ENCODE measurements around the gene GARIN1A. TPM values are rescaled to one million over a fixed set of nuclear protein-coding genes. Genes with fewer than 3 reads are reported as not detected.

The GARIN1A gene
- total and polyA plus RNA-seq, 8 donors: 0.50 to 1.8 (median 1.1) TPM; not detected in 1

GRCh38 chr7:128713794-128714193 lies 41.7 kb downstream of the GARIN1A start:
- DNase-seq: no peak
- Histone ChIP-seq H3K4me1 (no peaks in the 10 kb centered on the region), H3K36me3 (no peaks in the 10 kb centered on the region), H3K4me3 (no peak overlapping the region), H3K27me3 (peaks cover 0 to 4% (median 0%) of the 10 kb centered on the region in 3 donors), H3K27ac (no peak overlapping the region), H3K9me3 (peaks cover 0 to 10% (median 0%) of the 10 kb centered on the region in 4 donors)
- TF ChIP-seq POLR2AphosphoS5 (IDR thresholded peaks at IDR 0.05) (no peak), EP300 (IDR thresholded peaks at IDR 0.05) (no peak), CTCF (IDR thresholded peaks at IDR 0.05) (no peak), POLR2A (IDR thresholded peaks at IDR 0.05) (no peak)
- intact Hi-C loops (cut with DNase I; ENCODE audit: low total_unique reads): no loop called here
- 80 to 91% (median 86%) methylated on average over 2 of the region's 2 CpGs for WGBS, 5 donors

GRCh38 chr7:128714701-128715495 lies 42.8 kb downstream of the GARIN1A start:
- Histone ChIP-seq H3K9me3 (peaks cover 0 to 10% (median 0%) of the 10 kb centered on the region in 4 donors), H3K27ac (no peak overlapping the region), H3K36me3 (no peaks in the 10 kb centered on the region), H3K27me3 (peaks cover 0 to 4% (median 0%) of the 10 kb centered on the region in 3 donors), H3K4me3 (no peak overlapping the region), H3K4me1 (no peaks in the 10 kb centered on the region)
- TF ChIP-seq EP300 (IDR thresholded peaks at IDR 0.05) (no peak), POLR2AphosphoS5 (IDR thresholded peaks at IDR 0.05) (no peak), CTCF (IDR thresholded peaks at IDR 0.05) (no peak), POLR2A (IDR thresholded peaks at IDR 0.05) (no peak)
- intact Hi-C loops (cut with DNase I; ENCODE audit: low total_unique reads): no loop called here
- WGBS, 5 donors: 59 to 79% (median 75%) methylated on average over 8 of the region's 8 CpGs
- DNase-seq: peak in 1 of 2 donors; percentile 9

- DNase-seq: no peak
- Histone ChIP-seq H3K27me3 (peaks cover 0 to 11% (median 0%) of the 10 kb centered on the region in 3 donors), H3K9me3 (no peaks in the 10 kb centered on the region), H3K4me1 (no peaks in the 10 kb centered on the region), H3K4me3 (no peak overlapping the region), H3K27ac (no peak overlapping the region), H3K36me3 (no peaks in the 10 kb centered on the region)
- intact Hi-C loops (cut with DNase I; ENCODE audit: low total_unique reads): no loop called here
- 76 to 94% (median 90%) methylated on average over 6 of the region's 6 CpGs for WGBS, 5 donors
- TF ChIP-seq POLR2AphosphoS5 (IDR thresholded peaks at IDR 0.05) (no peak), EP300 (IDR thresholded peaks at IDR 0.05) (no peak), POLR2A (IDR thresholded peaks at IDR 0.05) (no peak), CTCF (IDR thresholded peaks at IDR 0.05) (no peak)
Observed at GRCh38 chr7:128718967-128719642, 47.0 kb downstream of the GARIN1A start.

GRCh38 chr7:128721376-128721775 lies 49.3 kb downstream of the GARIN1A start:
- Histone ChIP-seq H3K27ac (no peak overlapping the region), H3K27me3 (peaks cover 0 to 6% (median 0%) of the 10 kb centered on the region in 3 donors), H3K4me3 (no peak overlapping the region), H3K9me3 (no peaks in the 10 kb centered on the region), H3K4me1 (no peaks in the 10 kb centered on the region), H3K36me3 (no peaks in the 10 kb centered on the region)
- TF ChIP-seq EP300 (IDR thresholded peaks at IDR 0.05) (no peak), POLR2A (IDR thresholded peaks at IDR 0.05) (no peak), POLR2AphosphoS5 (IDR thresholded peaks at IDR 0.05) (no peak), CTCF (IDR thresholded peaks at IDR 0.05) (no peak)
- DNase-seq: no peak
- intact Hi-C loops (cut with DNase I; ENCODE audit: low total_unique reads): no loop called here

Small RNA genes lying within 50 kb of the gene (small RNA-seq; reads per million reads assigned to genes)
- gene RNA5SP242: 51.8 to 293 (median 82.9) reads per million in 4 donors
- gene RNA5SP243: 0.08 to 0.49 (median 0.18) reads per million in 4 donors
- gene RNU6-177P: 0 reads per million in 4 donors

Other genes with a start within 250 kb of the GARIN1A start
- gene HILPDA, start 216.4 kb upstream of the GARIN1A start, total RNA-seq: 10 to 100 TPM in 1 of 5 donors, 1 to 10 TPM in 2, under 1 TPM in 1, not detected in 1; 0.45 to 38.2 (median 2.3) TPM
- 10 to 100 TPM in 2 of 3 donors, 1 to 10 TPM in 1; 8.1 to 25.8 (median 14.2) TPM for gene HILPDA, start 216.4 kb upstream of the GARIN1A start, polyA plus RNA-seq
- 10 to 100 TPM; 10.3 to 21.5 (median 12.5) TPM for gene METTL2B, start 195.5 kb upstream of the GARIN1A start, total RNA-seq
- 10 to 100 TPM in 2 of 3 donors, 1 to 10 TPM in 1; 7.8 to 12.8 (median 11.7) TPM for gene METTL2B, start 195.5 kb upstream of the GARIN1A start, polyA plus RNA-seq
- 100 to 1,000 TPM in 1 of 5 donors, 10 to 100 TPM in 4; 10.1 to 270 (median 54.5) TPM for gene CALU, start 67.1 kb downstream of the GARIN1A start, total RNA-seq
- 10 to 100 TPM; 15.7 to 42.3 (median 23.9) TPM for gene CALU, start 67.1 kb downstream of the GARIN1A start, polyA plus RNA-seq
- gene OPN1SW, start 103.5 kb downstream of the GARIN1A start, total RNA-seq: not detected
- not detected for gene OPN1SW, start 103.5 kb downstream of the GARIN1A start, polyA plus RNA-seq
- 10 to 100 TPM in 2 of 5 donors, 1 to 10 TPM in 3; 4.6 to 36.8 (median 9.2) TPM for gene CCDC136, start 119.7 kb downstream of the GARIN1A start, total RNA-seq
- gene CCDC136, start 119.7 kb downstream of the GARIN1A start, polyA plus RNA-seq: 1 to 10 TPM; 2.3 to 3.1 (median 2.7) TPM
- gene FLNC, start 158.1 kb downstream of the GARIN1A start, total RNA-seq: 100 to 1,000 TPM in 3 of 5 donors, 10 to 100 TPM in 2; 30.9 to 184 (median 105) TPM
- 10 to 100 TPM in 1 of 3 donors, 1 to 10 TPM in 2; 1.9 to 13.6 (median 5.3) TPM for gene FLNC, start 158.1 kb downstream of the GARIN1A start, polyA plus RNA-seq
- gene ATP6V1F, start 190.6 kb downstream of the GARIN1A start, total RNA-seq: 10 to 100 TPM in 4 of 5 donors, 1 to 10 TPM in 1; 2.0 to 86.2 (median 47.5) TPM
- gene ATP6V1F, start 190.6 kb downstream of the GARIN1A start, polyA plus RNA-seq: 100 to 1,000 TPM; 246 to 282 (median 264) TPM
- gene KCP, start 238.4 kb downstream of the GARIN1A start, total RNA-seq: 1 to 10 TPM in 1 of 5 donors, under 1 TPM in 1, not detected in 3; 0.73 to 2.3 TPM
- 1 to 10 TPM in 1 of 3 donors, not detected in 2; 1.6 TPM for gene KCP, start 238.4 kb downstream of the GARIN1A start, polyA plus RNA-seq

Measured in stomach (tissue), 9 donors.